Measurements from ENCODE around the gene FYB1. TPM values are rescaled to one million over a fixed set of nuclear protein-coding genes. Genes with fewer than 3 reads are reported as not detected.

Gene FYB1
- total and polyA plus RNA-seq, 2 experiments from 2014 or later, result not detected

DNA sequence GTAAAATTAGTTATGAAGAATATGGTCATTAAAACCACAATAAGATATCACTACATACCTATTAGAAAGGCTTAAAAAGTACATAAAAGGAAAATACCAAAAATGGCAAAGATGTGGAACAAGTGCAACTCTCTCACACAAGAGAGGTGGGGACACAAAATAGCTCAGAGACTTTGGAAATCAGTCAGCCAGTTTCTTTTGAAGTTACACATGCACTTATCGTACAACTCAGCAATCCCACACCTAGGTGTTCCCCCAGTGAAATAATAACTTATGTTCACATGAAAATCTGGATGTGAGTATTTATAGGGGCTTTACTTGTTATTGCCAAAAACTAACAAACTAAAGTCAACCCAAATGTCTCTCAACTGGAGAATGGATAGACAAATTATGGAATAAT lies 135.4 kb downstream of the FYB1 start:
- TF ChIP-seq, protein P1, sequence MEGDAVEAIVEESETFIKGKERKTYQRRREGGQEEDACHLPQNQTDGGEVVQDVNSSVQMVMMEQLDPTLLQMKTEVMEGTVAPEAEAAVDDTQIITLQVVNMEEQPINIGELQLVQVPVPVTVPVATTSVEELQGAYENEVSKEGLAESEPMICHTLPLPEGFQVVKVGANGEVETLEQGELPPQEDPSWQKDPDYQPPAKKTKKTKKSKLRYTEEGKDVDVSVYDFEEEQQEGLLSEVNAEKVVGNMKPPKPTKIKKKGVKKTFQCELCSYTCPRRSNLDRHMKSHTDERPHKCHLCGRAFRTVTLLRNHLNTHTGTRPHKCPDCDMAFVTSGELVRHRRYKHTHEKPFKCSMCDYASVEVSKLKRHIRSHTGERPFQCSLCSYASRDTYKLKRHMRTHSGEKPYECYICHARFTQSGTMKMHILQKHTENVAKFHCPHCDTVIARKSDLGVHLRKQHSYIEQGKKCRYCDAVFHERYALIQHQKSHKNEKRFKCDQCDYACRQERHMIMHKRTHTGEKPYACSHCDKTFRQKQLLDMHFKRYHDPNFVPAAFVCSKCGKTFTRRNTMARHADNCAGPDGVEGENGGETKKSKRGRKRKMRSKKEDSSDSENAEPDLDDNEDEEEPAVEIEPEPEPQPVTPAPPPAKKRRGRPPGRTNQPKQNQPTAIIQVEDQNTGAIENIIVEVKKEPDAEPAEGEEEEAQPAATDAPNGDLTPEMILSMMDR (conservative IDR thresholded peaks at IDR 0.05; ENCODE audit: low read depth in 2 of 2), result no peak
- no peak for TF ChIP-seq REST (IDR thresholded peaks at IDR 0.05; ENCODE audit: unreplicated experiment)
- no peak for TF ChIP-seq JUNB (IDR thresholded peaks at IDR 0.05; ENCODE audit: unreplicated experiment)
- Histone ChIP-seq H4K20me1 (replicated peaks; ENCODE audit: insufficient read depth) (no peaks in the 10 kb centered on the region), H3K79me2 (replicated peaks; ENCODE audit: insufficient read depth) (no peaks in the 10 kb centered on the region), H3K4me2 (no peak overlapping the region), H3K27me3 (ENCODE audit: insufficient read depth) (no peaks in the 10 kb centered on the region), H3K4me1 (ENCODE audit: insufficient read depth) (no peaks in the 10 kb centered on the region), H3K9me2 (ENCODE audit: insufficient read depth) (no peaks in the 10 kb centered on the region; the same call in 1 of the 2 replicates), H2AFZ (no peak overlapping the region), H3K27ac (ENCODE audit: low read depth) (no peak overlapping the region), H3F3A (replicated peaks; ENCODE audit: low read depth) (no peaks in the 10 kb centered on the region), H3K36me3 (ENCODE audit: insufficient read depth) (no peaks in the 10 kb centered on the region), H3K4me3 (no peak overlapping the region)
- Mint-ChIP-seq H3K4me3 (no peak overlapping the region), H3K27me3 (ENCODE audit: insufficient read depth, low read depth, poor library complexity) (peaks cover 6% of the 10 kb centered on the region), H3K9me3 (no peaks in the 10 kb centered on the region; the same call in 2 of the 3 replicates), H3K27ac (no peak overlapping the region), H3K4me1 (no peaks in the 10 kb centered on the region), H3K36me3 (ENCODE audit: low read depth) (no peaks in the 10 kb centered on the region)
- ATAC-seq, result no peak
- DNase-seq (ENCODE audit: low spot score), result no peak

DNA sequence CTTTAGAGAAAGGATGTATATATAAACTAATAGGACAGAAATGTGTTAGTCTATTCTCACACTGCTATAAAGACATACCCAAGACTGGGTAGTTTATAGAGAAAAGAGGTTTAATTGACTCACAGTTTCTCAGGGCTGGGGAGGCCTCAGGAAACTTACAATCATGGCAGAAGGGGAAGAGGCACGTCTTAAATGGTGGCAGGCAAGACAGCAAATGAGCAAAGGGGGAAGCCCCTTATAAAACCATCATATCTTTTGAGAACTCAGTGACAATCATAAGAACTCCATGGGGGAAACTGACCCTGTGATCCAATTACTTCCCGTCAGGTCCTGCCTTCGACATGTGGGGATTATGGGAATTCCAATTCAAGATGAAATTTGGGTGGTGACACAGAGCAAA lies 136.4 kb downstream of the FYB1 start:
- Histone ChIP-seq H3K27ac (ENCODE audit: low read depth) (no peak overlapping the region), H3F3A (replicated peaks; ENCODE audit: low read depth) (no peaks in the 10 kb centered on the region), H3K27me3 (ENCODE audit: insufficient read depth) (no peaks in the 10 kb centered on the region), H3K4me3 (no peak overlapping the region), H3K4me2 (no peak overlapping the region), H3K79me2 (replicated peaks; ENCODE audit: insufficient read depth) (no peaks in the 10 kb centered on the region), H3K9me2 (ENCODE audit: insufficient read depth) (no peaks in the 10 kb centered on the region; the same call in 1 of the 2 replicates), H3K4me1 (ENCODE audit: insufficient read depth) (no peaks in the 10 kb centered on the region), H4K20me1 (replicated peaks; ENCODE audit: insufficient read depth) (no peaks in the 10 kb centered on the region), H3K36me3 (ENCODE audit: insufficient read depth) (no peaks in the 10 kb centered on the region), H2AFZ (no peak overlapping the region)
- no peaks in the 10 kb centered on the region for H3K4me1 Mint-ChIP-seq
- H3K4me3 Mint-ChIP-seq, result no peak overlapping the region
- no peak for ATAC-seq
- no peaks in the 10 kb centered on the region for H3K36me3 Mint-ChIP-seq (ENCODE audit: low read depth)
- no peaks in the 10 kb centered on the region; the same call in 2 of the 3 replicates for H3K9me3 Mint-ChIP-seq
- H3K27ac Mint-ChIP-seq, result no peak overlapping the region
- no peak for DNase-seq (ENCODE audit: low spot score)
- H3K27me3 Mint-ChIP-seq (ENCODE audit: insufficient read depth, low read depth, poor library complexity), result peaks cover 6% of the 10 kb centered on the region
- no peak for TF ChIP-seq POLR2AphosphoS5 (IDR thresholded peaks at IDR 0.05; ENCODE audit: low read depth)
- no peak for TF ChIP-seq ZNF331 (CRISPR knock-in tag; IDR thresholded peaks at IDR 0.05; ENCODE audit: low read depth)
- TF ChIP-seq ZNF462 (CRISPR knock-in tag; IDR thresholded peaks at IDR 0.05), result no peak
- TF ChIP-seq REST (IDR thresholded peaks at IDR 0.05; ENCODE audit: unreplicated experiment), result no peak

Data from GM23338 (cell line).